ENCODE data around the gene SETD5.

Gene SETD5

GRCh38 chr3:9412293-9412692 lies 14.9 kb downstream of the SETD5 start:
- no peak for DNase-seq

GRCh38 chr3:9414826-9415225 lies 17.4 kb downstream of the SETD5 start:
- no peak for DNase-seq

- no peak for DNase-seq
Observed at GRCh38 chr3:9415485-9416138, 18.2 kb downstream of the SETD5 start.

- DNase-seq, result no peak
Observed at GRCh38 chr3:9416139-9416780, 18.8 kb downstream of the SETD5 start.

- DNase-seq, result no peak
Observed at GRCh38 chr3:9420850-9421549, 23.6 kb downstream of the SETD5 start.

GRCh38 chr3:9422712-9423424 lies 25.5 kb downstream of the SETD5 start:
- peak; percentile 50 for DNase-seq

GRCh38 chr3:9428411-9428810 lies 31.0 kb downstream of the SETD5 start:
- no peak for DNase-seq

- DNase-seq, result no peak
Observed at GRCh38 chr3:9430733-9431132, 33.3 kb downstream of the SETD5 start.

GRCh38 chr3:9433627-9434521 lies 36.5 kb downstream of the SETD5 start:
- no peak for DNase-seq

GRCh38 chr3:9435316-9435715 lies 37.9 kb downstream of the SETD5 start:
- DNase-seq, result no peak

GRCh38 chr3:9439331-9439730 lies 41.9 kb downstream of the SETD5 start:
- DNase-seq, result no peak

- no peak for DNase-seq
Observed at GRCh38 chr3:9441501-9442221, 44.2 kb downstream of the SETD5 start.

- DNase-seq, result no peak
Observed at GRCh38 chr3:9448071-9448470, 50.7 kb downstream of the SETD5 start.

GRCh38 chr3:9448643-9449042 lies 51.2 kb downstream of the SETD5 start:
- DNase-seq, result no peak

- DNase-seq, result no peak
Observed at GRCh38 chr3:9450126-9450525, 52.7 kb downstream of the SETD5 start.

GRCh38 chr3:9450991-9451390 lies 53.6 kb downstream of the SETD5 start:
- DNase-seq, result no peak

- peak; percentile 59 for DNase-seq
Observed at GRCh38 chr3:9452417-9452816, 55.0 kb downstream of the SETD5 start.

- DNase-seq, result no peak
Observed at GRCh38 chr3:9455596-9456131, 58.2 kb downstream of the SETD5 start.

- no peak for DNase-seq
Observed at GRCh38 chr3:9467451-9467850, 70.0 kb downstream of the SETD5 start.

- DNase-seq, result no peak
Observed at GRCh38 chr3:9468460-9468859, 71.0 kb downstream of the SETD5 start.

GRCh38 chr3:9469986-9470385 lies 72.6 kb downstream of the SETD5 start:
- no peak for DNase-seq
